CD14-positive monocyte (primary cell): Measurements from ENCODE around the gene PTP4A1. TPM values are rescaled to one million over a fixed set of nuclear protein-coding genes. Genes with fewer than 3 reads are reported as not detected.

Experiments used
- DNase-seq, 3 donors: peaks; one replicate each; pipeline ENCODE4 v3.0.0-alpha.2; 2011 to 2022
- H2AFZ ChIP-seq: 2 replicates; pipeline ENCODE4 v1.6.0; 2012; ENCODE audit warnings: mild to moderate bottlenecking, low read depth, low read length, inconsistent platforms; ENCODE audit not compliant: insufficient read depth, poor library complexity, severe bottlenecking
- H3K27ac ChIP-seq, 2 donors: 1 replicate in 1 of 2; 2 replicates in 1 of 2; pipeline ENCODE4 v1.5.1; 2012 to 2013; ENCODE audit warnings: low read length in 2 of 2, control low read depth in 1 of 2, inconsistent platforms in 1 of 2, low read depth in 1 of 2, mild to moderate bottlenecking in 1 of 2
- H3K27me3 ChIP-seq, 2 donors: one replicate each; pipeline versions ENCODE4 v1.6.0 to v1.6.1; 2011 to 2013; ENCODE audit warnings: low read length in 2 of 2; ENCODE audit not compliant: control insufficient read depth in 2 of 2, insufficient read depth in 2 of 2
- H3K36me3 ChIP-seq, 2 donors: replicated peaks in 1 of 2; 1 replicate in 1 of 2; 2 replicates in 1 of 2; pipeline versions ENCODE4 v1.5.1 to v1.6.1; 2012 to 2013; ENCODE audit warnings: low read length in 2 of 2, control low read depth in 1 of 2, inconsistent platforms in 1 of 2, mild to moderate bottlenecking in 1 of 2; ENCODE audit not compliant: insufficient read depth in 2 of 2, control insufficient read depth in 1 of 2
- H3K4me1 ChIP-seq, 2 donors: 1 replicate in 1 of 2; 2 replicates in 1 of 2; pipeline versions ENCODE4 v1.5.1 to v1.6.1; 2012 to 2013; ENCODE audit warnings: low read length in 2 of 2, control low read depth in 1 of 2, inconsistent platforms in 1 of 2, mild to moderate bottlenecking in 1 of 2, moderate library complexity in 1 of 2; ENCODE audit not compliant: insufficient read depth in 2 of 2, control insufficient read depth in 1 of 2
- H3K4me2 ChIP-seq: replicated peaks from 2 replicates; pipeline ENCODE3; 2012; ENCODE audit warnings: low read length, moderate library complexity, mild to moderate bottlenecking; ENCODE audit not compliant: poor library complexity, severe bottlenecking; ENCODE audit errors: extremely low read depth
- H3K4me3 ChIP-seq, 3 experiments: fragments of 200-600 bp in 1 of 3; sonication (generic) in 1 of 3; replicated peaks in 1 of 3; 1 replicate in 2 of 3; 2 replicates in 1 of 3; pipeline ENCODE4 v1.5.1; 2011 to 2013; ENCODE audit warnings: low read length in 3 of 3, mild to moderate bottlenecking in 3 of 3, control low read depth in 2 of 3, low read depth in 2 of 3, inconsistent platforms in 1 of 3, moderate library complexity in 1 of 3
- H3K79me2 ChIP-seq: 2 replicates; pipeline ENCODE4 v1.6.0; 2012; ENCODE audit warnings: mild to moderate bottlenecking, control low read depth, inconsistent platforms, low read length, moderate library complexity; ENCODE audit not compliant: insufficient read depth
- H3K9ac ChIP-seq: 2 replicates; pipeline ENCODE4 v1.6.0; 2017; ENCODE audit warnings: low read length, mild to moderate bottlenecking; ENCODE audit not compliant: insufficient read depth, poor library complexity, severe bottlenecking
- H3K9me3 ChIP-seq, 2 donors: replicated peaks in 1 of 2; 1 replicate in 1 of 2; 2 replicates in 1 of 2; pipeline versions ENCODE4 v1.5.1 to v1.6.1; 2012 to 2013; ENCODE audit warnings: low read length in 2 of 2, control low read depth in 1 of 2; ENCODE audit not compliant: control insufficient read depth in 1 of 2, insufficient read depth in 1 of 2
- H4K20me1 ChIP-seq: 2 replicates; pipeline ENCODE4 v1.6.0; 2012; ENCODE audit warnings: mild to moderate bottlenecking, low read length, control low read depth, moderate library complexity; ENCODE audit not compliant: insufficient read depth
- H3K27ac Mint-ChIP-seq, 7 donors: one replicate each; pipeline ENCODE4 v1.8.0; 2020; ENCODE audit warnings: mild to moderate bottlenecking in 7 of 7, mixed read lengths in 7 of 7, moderate library complexity in 6 of 7, inconsistent platforms in 2 of 7
- H3K27me3 Mint-ChIP-seq, 3 donors: one replicate each; pipeline ENCODE4 v1.8.0; 2021 to 2022; ENCODE audit warnings: low read depth in 3 of 3, mild to moderate bottlenecking in 3 of 3, mixed read lengths in 3 of 3, moderate library complexity in 3 of 3, inconsistent platforms in 1 of 3
- H3K36me3 Mint-ChIP-seq, 2 donors: one replicate each; pipeline ENCODE4 v1.8.0; 2020; ENCODE audit warnings: mixed read lengths in 2 of 2, inconsistent platforms in 1 of 2, mild to moderate bottlenecking in 1 of 2
- H3K4me1 Mint-ChIP-seq: one replicate; pipeline ENCODE4 v1.8.0; 2020; ENCODE audit warnings: mild to moderate bottlenecking, mixed read lengths
- H3K4me3 Mint-ChIP-seq, 2 donors: one replicate each; pipeline ENCODE4 v1.8.0; 2020; ENCODE audit warnings: mild to moderate bottlenecking in 2 of 2, mixed read lengths in 2 of 2, moderate library complexity in 1 of 2
- H3K9me3 Mint-ChIP-seq, 7 donors: one replicate each; pipeline ENCODE4 v1.8.0; 2020 to 2022; ENCODE audit warnings: mixed read lengths in 7 of 7, mild to moderate bottlenecking in 6 of 7, moderate library complexity in 6 of 7, inconsistent platforms in 2 of 7
- CTCF ChIP-seq: fragments of 200-600 bp; IDR thresholded peaks from one replicate; pipeline ENCODE4 v1.8.0; 2022; ENCODE audit warnings: antibody characterized with exemption, mild to moderate bottlenecking
- WGBS: methylation state at CpG from one replicate; pipeline ENCODE4 v1.1.5; 2013; ENCODE audit warnings: missing lambda C conversion rate; ENCODE audit not compliant: insufficient coverage; 5-methylcytosine and 5-hydroxymethylcytosine counted together
- intact Hi-C, 2 donors: fragments of 100-400 bp; cut with micrococcal nuclease; formaldehyde crosslinking; loops; one replicate each; pipeline versions ENCODE4 v1.15.0 to v1.15.1; 2023
- polyA plus RNA-seq, 3 donors: library from polyadenylated mRNA; depleted of rRNA in 1 of 3; unstranded in 2 of 3; stranded (reverse) in 1 of 3; fragments of 300-500 nt in 2 of 3; fragments of >200 nt in 1 of 3; fragmentation: Illumina TruSeq in 2 of 3; gene quantifications; 1 replicate in 2 of 3; 2 replicates in 1 of 3; pipeline ENCODE4 v1.2.3, GENCODE V29; 2012 to 2021

The PTP4A1 gene
- polyA plus RNA-seq, 3 donors, result 73.4 to 106 (median 96.1) TPM

DNA sequence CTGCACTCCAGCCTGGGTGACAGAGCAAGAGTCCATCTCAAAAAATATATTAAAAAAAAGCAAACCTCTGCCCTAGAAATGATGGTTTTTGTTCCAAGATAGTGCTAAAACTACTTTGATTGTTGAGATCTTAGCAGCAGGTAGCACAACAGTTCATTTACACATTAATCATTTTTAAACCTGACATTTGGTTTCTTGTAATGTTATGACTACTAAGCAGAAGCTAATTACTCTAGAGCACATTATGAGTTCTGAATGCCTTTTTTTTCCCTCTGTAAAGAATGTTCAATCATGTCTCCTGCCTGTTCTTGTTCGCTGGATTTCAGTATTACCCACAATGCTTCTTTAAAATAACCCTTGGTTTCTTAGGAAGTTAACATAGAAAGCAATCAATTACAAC lies 38.7 kb downstream of the PTP4A1 start:
- Mint-ChIP-seq H3K9me3 (peaks cover 0 to 4% (median 0%) of the 10 kb centered on the region in 7 donors), H3K27ac (no peak overlapping the region)

DNA sequence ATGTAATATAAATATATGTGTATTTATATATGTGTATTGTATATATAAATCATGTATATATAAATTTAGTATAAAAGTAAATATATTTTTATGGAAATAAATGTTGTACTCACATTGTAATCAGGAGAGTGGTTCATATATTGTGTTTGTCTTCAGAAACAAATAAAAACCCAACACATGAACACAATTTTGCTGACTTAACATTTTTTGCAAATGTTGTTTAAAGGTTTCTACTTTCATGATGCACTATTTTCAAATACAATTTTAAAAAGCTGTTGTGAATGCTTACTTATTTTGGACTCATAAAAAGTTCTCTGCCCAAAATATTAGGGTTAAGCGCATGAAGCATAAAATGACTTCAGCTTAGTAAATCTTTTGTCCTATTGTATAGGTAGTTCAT lies 39.3 kb downstream of the PTP4A1 start:
- Histone ChIP-seq H3K9ac (no peak overlapping the region), H3K36me3 (no peaks in the 10 kb centered on the region), H3K9me3 (no peaks in the 10 kb centered on the region), H3K4me3 (no peak overlapping the region), H4K20me1 (no peaks in the 10 kb centered on the region), H3K4me2 (no peak overlapping the region), H3K27me3 (no peaks in the 10 kb centered on the region), H2AFZ (no peak overlapping the region), H3K27ac (no peak overlapping the region), H3K4me1 (peaks cover 0 to 6% of the 10 kb centered on the region in 2 donors), H3K79me2 (no peaks in the 10 kb centered on the region)
- no peak for TF ChIP-seq CTCF
- Mint-ChIP-seq H3K27me3 (peaks cover 0 to 4% (median 2%) of the 10 kb centered on the region in 3 donors), H3K4me1 (peaks cover 10% of the 10 kb centered on the region), H3K4me3 (no peak overlapping the region), H3K9me3 (peaks cover 0 to 4% (median 0%) of the 10 kb centered on the region in 7 donors), H3K27ac (no peak overlapping the region), H3K36me3 (no peaks in the 10 kb centered on the region)
- intact Hi-C loops, result no loop called here
- WGBS, result no CpG with 5 or more reads among the region's 1 CpG
- no peak for DNase-seq

More for the DNA sequence above, 38.7 kb downstream of the PTP4A1 start:
- H3K4me3 Mint-ChIP-seq, result no peak overlapping the region
- peaks cover 0 to 4% (median 2%) of the 10 kb centered on the region in 3 donors for H3K27me3 Mint-ChIP-seq
- no peaks in the 10 kb centered on the region for H3K27me3 ChIP-seq
- DNase-seq, result no peak
- no CpG with 5 or more reads among the region's 1 CpG for WGBS
- peaks cover 10% of the 10 kb centered on the region for H3K4me1 Mint-ChIP-seq
- TF ChIP-seq CTCF, result no peak
- H3K4me3 ChIP-seq, result no peak overlapping the region
- no peaks in the 10 kb centered on the region for H3K36me3 Mint-ChIP-seq
- H3K4me1 ChIP-seq, result peaks cover 0 to 6% of the 10 kb centered on the region in 2 donors
- H3K79me2 ChIP-seq, result no peaks in the 10 kb centered on the region
- H4K20me1 ChIP-seq, result no peaks in the 10 kb centered on the region
- H3K9me3 ChIP-seq, result no peaks in the 10 kb centered on the region
- no peak overlapping the region for H3K9ac ChIP-seq
- no peak overlapping the region for H3K4me2 ChIP-seq
- intact Hi-C loops, result no loop called here
- H2AFZ ChIP-seq, result no peak overlapping the region
- H3K36me3 ChIP-seq, result no peaks in the 10 kb centered on the region
- no peak overlapping the region for H3K27ac ChIP-seq
